T-helper 1 cell treated with Interleukin-12 subunit alpha and Interleukin-12 subunit beta and Interleukin-4 antibody, amounts not matched to agents 30 ng/mL and 1 ng/mL, for 36 hours (primary cell): ENCODE measurements around the gene CAMSAP2. TPM values are rescaled to one million over a fixed set of nuclear protein-coding genes. Genes with fewer than 3 reads are reported as not detected.

Experiments
- intact Hi-C: fragments of 100-400 bp; cut with micrococcal nuclease; formaldehyde crosslinking; loops from one replicate; pipeline ENCODE4 v1.15.1; 2024
- total RNA-seq: library from RNA; stranded (reverse); gene quantifications from 2 replicates; pipeline ENCODE4 v1.2.3, GENCODE V29; 2022

Gene CAMSAP2
- total RNA-seq, 1 donor from 2014 or later: 0.44 TPM

- intact Hi-C loops: no loop called here
Measured at GRCh38 chr1:200895443-200895789, 156.7 kb downstream of the CAMSAP2 start.

- intact Hi-C loops: no loop called here
Measured at GRCh38 chr1:200895801-200896530, 157.3 kb downstream of the CAMSAP2 start.

GRCh38 chr1:200896531-200897196 lies 158.0 kb downstream of the CAMSAP2 start:
- intact Hi-C loops: no loop called here

- intact Hi-C loops: no loop called here
Measured at GRCh38 chr1:200897259-200897658, 158.6 kb downstream of the CAMSAP2 start.

GRCh38 chr1:200899015-200899386 lies 160.3 kb downstream of the CAMSAP2 start:
- intact Hi-C loops: no loop called here

- intact Hi-C loops: no loop called here
Measured at GRCh38 chr1:200899451-200899915, 160.8 kb downstream of the CAMSAP2 start.

GRCh38 chr1:200899954-200900867 lies 161.5 kb downstream of the CAMSAP2 start:
- intact Hi-C loops: no loop called here

GRCh38 chr1:200900877-200901276 lies 162.2 kb downstream of the CAMSAP2 start:
- intact Hi-C loops: no loop called here

GRCh38 chr1:200901350-200901749 lies 162.7 kb downstream of the CAMSAP2 start:
- intact Hi-C loops: no loop called here

GRCh38 chr1:200901796-200902444 lies 163.2 kb downstream of the CAMSAP2 start:
- intact Hi-C loops: no loop called here

GRCh38 chr1:200903793-200904192 lies 165.1 kb downstream of the CAMSAP2 start:
- intact Hi-C loops: no loop called here

- intact Hi-C loops: loop anchor here (1.0 to 5.0 kb wide), 3 partner anchors 16 to 282 kb away; partner anchors contain the start of genes KIF14 and KIF21B
Measured at GRCh38 chr1:200904772-200905171, 166.1 kb downstream of the CAMSAP2 start.

GRCh38 chr1:200905411-200906052 lies 166.8 kb downstream of the CAMSAP2 start:
- intact Hi-C loops: loop anchor here (1.0 to 5.0 kb wide), 3 partner anchors 17 to 283 kb away; partner anchors contain the start of genes KIF14 and KIF21B

GRCh38 chr1:200906491-200906890 lies 167.8 kb downstream of the CAMSAP2 start:
- intact Hi-C loops: loop anchor here (5.0 kb wide), 2 partner anchors 116 to 284 kb away; partner anchors contain the start of genes KIF14 and KIF21B

GRCh38 chr1:200907611-200908097 lies 169.0 kb downstream of the CAMSAP2 start:
- intact Hi-C loops: loop anchor here (5.0 kb wide), 2 partner anchors 115 to 285 kb away; partner anchors contain the start of genes KIF14 and KIF21B

GRCh38 chr1:200908191-200908868 lies 169.6 kb downstream of the CAMSAP2 start:
- intact Hi-C loops: loop anchor here (5.0 kb wide), 2 partner anchors 114 to 286 kb away; partner anchors contain the start of genes KIF14 and KIF21B

GRCh38 chr1:200909071-200909470 lies 170.4 kb downstream of the CAMSAP2 start:
- intact Hi-C loops: loop anchor here (5.0 kb wide), 2 partner anchors 113 to 287 kb away; partner anchors contain the start of genes KIF14 and KIF21B

- intact Hi-C loops: loop anchor here (5.0 kb wide), 2 partner anchors 113 to 287 kb away; partner anchors contain the start of genes KIF14 and KIF21B
Measured at GRCh38 chr1:200909757-200910239, 171.1 kb downstream of the CAMSAP2 start.
